GM12891 (cell line): Measurements from ENCODE around the gene LRPPRC.

ENCODE experiments used
- DNase-seq: peaks from one replicate; pipeline ENCODE4 v3.0.0; 2011; ENCODE audit warnings: low spot score; ENCODE audit not compliant: insufficient read length
- FAIRE-seq: peaks from 2 replicates; lab custom pipeline; 2011; peaks lifted over from hg19 to GRCh38; lab: Jason Lieb, UNC
- PAX5 ChIP-seq: IDR thresholded peaks from 2 replicates; pipeline ENCODE4 v1.6.1; 2011; ENCODE audit warnings: low read length, moderate library complexity, mild to moderate bottlenecking; ENCODE audit not compliant: insufficient read depth, severe bottlenecking
- POLR2A ChIP-seq: IDR thresholded peaks from 2 replicates; pipeline ENCODE4 v1.6.1; 2011; ENCODE audit warnings: low read depth, low read length, control low read depth
- POLR2AphosphoS5 ChIP-seq: IDR thresholded peaks from 2 replicates; pipeline ENCODE4 v1.6.1; 2011; ENCODE audit warnings: low read depth, low read length, control low read depth
- POU2F2 ChIP-seq: IDR thresholded peaks from 2 replicates; pipeline ENCODE4 v1.6.1; 2011; ENCODE audit warnings: low read depth, mild to moderate bottlenecking, control low read depth, low read length, moderate library complexity
- SPI1 ChIP-seq: IDR thresholded peaks from 2 replicates; pipeline ENCODE4 v1.6.1; 2011; ENCODE audit warnings: low read depth, low read length, control low read depth
- TAF1 ChIP-seq: IDR thresholded peaks from 2 replicates; pipeline ENCODE4 v1.6.1; 2011; ENCODE audit warnings: low read depth, low read length, control low read depth

The LRPPRC gene

DNA sequence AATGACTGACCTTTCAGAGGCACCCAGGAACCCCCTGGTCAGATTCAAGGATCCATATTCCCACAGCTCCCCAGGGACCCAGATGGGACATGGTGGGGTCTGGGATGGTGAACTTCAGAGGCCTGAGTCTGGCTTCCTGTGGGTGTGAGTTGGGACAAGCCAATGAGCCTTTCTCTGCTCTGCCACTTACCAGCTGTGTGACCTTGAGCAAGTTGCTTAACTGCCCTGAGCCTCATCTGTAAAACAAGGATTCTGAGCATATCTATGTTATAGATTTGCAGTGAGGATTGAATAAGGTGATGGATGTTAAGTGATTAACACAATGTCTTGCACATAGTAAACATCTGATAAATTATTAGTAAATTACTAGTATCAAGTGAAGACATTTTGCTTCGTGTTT is 150.6 kb downstream of the LRPPRC start:
- FAIRE-seq: no peak
- DNase-seq: no peak
- TF ChIP-seq SPI1 (no peak), PAX5 (no peak), TAF1 (no peak), POLR2AphosphoS5 (no peak), POLR2A (no peak), POU2F2 (no peak)

DNA sequence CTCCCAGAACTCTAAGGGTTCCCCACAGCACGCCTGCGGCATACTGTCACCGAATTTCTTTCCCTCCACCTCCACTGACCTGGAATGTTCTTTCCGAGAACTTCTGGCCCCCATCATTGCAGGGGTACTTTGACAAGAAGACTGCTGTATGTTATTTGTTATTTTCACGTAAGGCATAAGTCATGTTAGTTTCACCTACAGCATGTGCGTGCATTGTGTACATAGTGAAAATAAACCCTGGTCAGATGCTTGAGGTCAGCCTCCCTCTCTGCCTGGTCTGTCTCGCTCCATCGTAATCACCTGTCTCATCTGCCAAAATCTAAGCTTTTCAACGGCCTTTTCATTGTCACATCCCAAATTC is 152.9 kb downstream of the LRPPRC start:
- FAIRE-seq (no peak), DNase-seq (no peak)
- TF ChIP-seq PAX5 (no peak), POU2F2 (no peak), POLR2AphosphoS5 (no peak), SPI1 (no peak), TAF1 (no peak), POLR2A (no peak)

DNA sequence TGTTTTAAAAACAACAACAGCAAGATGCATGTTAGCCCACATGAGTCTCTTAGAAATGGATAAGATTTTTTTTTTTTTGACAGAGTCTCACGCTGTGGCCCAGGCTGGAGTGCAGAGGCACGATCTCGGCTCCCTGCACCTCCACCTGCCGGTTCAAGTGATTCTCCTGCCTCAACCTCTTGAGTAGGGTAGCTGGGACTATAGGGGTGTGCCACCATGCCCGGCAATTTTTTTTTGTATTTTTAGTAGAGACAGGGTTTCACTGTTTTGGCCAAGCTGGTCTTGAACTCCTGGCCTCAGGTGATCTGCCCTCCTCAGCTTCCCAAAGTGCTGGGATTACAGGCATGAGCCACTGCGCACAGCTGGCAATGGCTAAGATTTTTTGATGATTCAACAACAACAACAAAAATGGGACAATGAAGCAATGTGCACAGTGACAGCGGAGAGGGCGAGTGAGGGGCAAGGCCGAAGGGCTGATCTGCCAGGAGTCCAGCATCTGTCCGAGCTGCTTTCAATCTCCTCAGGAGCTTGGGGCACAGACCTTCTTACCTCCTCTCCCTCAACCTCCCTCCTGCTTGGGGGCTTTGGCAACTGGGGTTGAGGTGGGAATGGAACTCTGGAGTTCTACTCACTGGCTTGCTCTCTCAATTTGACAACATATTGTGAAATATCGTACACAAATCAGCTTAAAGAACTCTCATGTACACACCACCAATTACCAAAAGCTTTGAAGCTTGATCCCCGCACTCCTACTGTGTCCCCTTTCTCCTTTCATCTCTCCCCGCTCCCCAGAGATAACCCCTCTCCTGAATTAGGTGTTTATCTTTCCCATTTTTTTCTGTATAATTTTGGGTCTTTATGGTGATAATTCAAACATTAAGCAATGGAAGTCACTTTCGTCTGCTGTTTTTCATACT is 153.6 kb downstream of the LRPPRC start:
- DNase-seq: no peak
- FAIRE-seq: no peak
- TF ChIP-seq SPI1: no peak
- no peak for TF ChIP-seq POLR2AphosphoS5
- TF ChIP-seq POU2F2: no peak
- TF ChIP-seq TAF1: no peak

DNA sequence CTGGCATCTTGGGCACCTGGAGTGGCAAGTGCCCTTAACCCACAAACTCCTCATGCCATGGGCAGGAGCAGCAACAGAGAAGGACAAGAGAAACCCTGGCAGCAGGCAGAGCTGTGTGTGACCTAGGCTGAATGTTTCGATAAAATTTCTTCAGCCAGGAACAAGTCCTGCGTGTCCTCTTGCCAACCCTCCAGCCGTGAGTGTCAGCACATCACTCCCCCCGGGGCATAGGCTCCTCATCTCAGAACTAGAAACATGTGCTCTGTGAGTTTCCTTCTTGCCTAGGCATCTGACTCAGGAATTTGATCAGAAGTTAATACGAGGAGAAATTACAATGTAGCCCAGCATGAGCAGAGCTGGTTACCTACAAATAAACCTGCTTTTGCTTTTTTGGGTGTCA is 154.8 kb downstream of the LRPPRC start:
- FAIRE-seq (no peak), DNase-seq (no peak)
- TF ChIP-seq POU2F2 (no peak), POLR2A (no peak), POLR2AphosphoS5 (no peak), PAX5 (no peak), TAF1 (no peak), SPI1 (no peak)

DNA sequence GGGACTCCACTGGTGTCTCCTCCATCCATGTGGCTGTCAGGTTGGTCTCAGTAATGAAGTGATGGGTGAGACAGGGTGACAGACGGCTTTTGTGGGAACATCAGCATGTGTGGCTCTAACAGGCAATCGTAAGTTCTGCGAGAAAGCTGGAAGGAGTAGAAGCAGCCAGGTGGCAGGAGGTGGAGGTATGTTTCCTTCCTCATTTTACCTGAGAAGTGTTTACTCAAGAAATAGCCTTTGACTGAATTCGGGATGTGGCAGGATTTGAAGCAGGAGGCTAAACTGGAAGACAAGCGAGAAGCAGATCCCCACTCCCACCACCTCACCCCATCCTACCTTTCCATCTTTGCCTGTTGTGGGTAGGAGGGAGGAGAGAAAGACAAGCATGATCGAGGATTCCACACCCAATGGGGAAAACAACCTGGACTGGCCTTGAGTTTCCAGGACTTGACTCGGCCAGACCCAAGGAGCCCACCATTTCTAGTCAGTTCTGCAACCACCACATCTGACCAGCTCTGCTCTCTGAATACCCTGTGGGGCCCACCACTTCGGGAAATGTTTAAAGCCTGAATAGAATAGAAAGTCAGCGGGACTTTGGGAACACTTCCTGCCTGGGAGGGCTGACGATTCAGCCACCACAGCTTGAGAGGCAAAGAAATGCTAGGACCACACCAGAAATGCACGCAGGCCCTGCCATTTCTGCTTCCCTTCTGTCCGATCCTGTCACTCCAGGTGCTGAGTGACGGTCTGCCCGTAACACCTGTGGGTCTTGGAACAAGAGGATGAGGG is 155.8 kb downstream of the LRPPRC start:
- no peak for DNase-seq
- TF ChIP-seq SPI1 (no peak), POU2F2 (no peak), PAX5 (no peak), POLR2A (no peak), POLR2AphosphoS5 (no peak), TAF1 (no peak)
- no peak for FAIRE-seq

DNA sequence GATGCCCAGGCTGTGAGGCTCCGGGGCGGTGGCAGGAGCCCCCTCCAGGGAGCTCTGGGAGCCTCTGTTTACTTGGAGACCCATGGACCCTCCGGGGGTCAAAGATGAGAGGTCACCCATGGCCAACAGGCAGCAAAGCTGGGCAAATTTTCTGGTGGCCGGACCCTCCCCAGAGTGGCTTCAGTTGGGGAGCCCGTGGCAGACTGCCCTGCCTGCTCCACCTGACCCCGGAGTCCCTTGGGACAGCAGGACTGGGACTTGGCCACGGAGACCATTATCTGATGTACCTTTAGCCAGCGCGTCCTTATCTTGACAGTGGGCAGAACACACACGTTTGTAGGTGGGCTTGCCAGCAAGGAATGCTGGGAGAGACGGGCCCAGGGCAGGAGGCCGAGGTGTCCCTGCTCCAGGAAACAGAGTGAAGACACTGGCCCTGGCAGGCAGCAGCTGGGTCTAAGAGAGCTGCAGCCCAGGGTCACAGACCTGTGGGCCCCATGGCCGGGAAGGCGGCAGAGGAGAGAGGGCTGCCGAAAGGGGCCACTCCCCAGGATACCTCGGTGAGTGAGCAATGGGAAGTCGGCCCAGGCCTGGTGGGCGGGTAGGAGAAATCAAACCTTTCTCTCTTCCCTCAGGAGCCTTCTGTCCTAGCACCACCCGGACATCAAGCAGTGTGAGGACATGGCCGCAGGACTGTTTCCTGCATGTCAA is 157.1 kb downstream of the LRPPRC start, which contains the start of the genes ABCG5 and ABCG8:
Gene ABCG5, minus strand, starts transcription at position 280 of the 708 bp plus-strand sequence. Its CDS starts 160 bp downstream, at position 120.
Gene ABCG8, plus strand, starts transcription at position 412 of the 708 bp plus-strand sequence. Its CDS starts 83 bp downstream, at position 495.
- no peak for FAIRE-seq
- DNase-seq: no peak
- no peak for TF ChIP-seq PAX5
- TF ChIP-seq SPI1: no peak
- no peak for TF ChIP-seq POLR2A
- TF ChIP-seq POLR2AphosphoS5: no peak
- no peak for TF ChIP-seq TAF1
- TF ChIP-seq POU2F2: no peak

DNA sequence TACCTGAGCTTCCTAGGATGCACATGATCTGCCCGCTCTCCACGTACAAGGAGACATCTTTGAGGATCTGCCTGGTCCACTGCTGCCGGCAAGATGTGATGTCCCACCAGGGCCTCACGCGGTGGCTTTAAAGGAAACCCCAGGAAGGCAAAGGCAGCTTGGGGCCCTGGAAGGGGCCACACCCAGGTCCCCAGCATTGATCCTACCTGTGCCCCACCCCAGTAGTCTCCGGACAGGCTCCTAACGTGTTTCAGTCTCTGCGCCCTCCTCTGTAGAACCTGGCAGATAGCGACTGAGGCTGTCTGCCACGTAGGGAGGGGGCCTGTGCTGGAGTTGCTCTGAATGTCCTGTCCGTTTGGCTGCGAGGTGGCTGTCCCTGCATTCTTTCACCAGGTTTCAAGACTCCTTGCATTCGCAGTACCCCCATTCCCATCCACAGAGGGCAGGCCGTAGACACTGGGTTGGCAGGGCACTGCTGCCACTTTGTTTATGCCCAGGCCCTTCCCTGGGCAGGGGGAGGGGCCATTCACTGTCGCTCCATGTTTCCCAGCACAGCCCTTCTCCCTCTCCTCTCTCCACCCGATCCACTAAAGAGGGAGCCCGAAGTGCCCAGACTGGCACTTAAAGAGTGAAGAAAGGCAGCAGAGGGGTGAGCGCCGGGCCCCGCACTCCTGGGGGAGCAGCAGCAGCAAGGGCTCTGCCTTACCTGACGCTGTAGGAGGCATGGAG is 157.8 kb downstream of the LRPPRC start:
- FAIRE-seq: no peak
- TF ChIP-seq POLR2AphosphoS5 (no peak), PAX5 (no peak), POLR2A (no peak), SPI1 (no peak), TAF1 (no peak), POU2F2 (no peak)
- DNase-seq: no peak

DNA sequence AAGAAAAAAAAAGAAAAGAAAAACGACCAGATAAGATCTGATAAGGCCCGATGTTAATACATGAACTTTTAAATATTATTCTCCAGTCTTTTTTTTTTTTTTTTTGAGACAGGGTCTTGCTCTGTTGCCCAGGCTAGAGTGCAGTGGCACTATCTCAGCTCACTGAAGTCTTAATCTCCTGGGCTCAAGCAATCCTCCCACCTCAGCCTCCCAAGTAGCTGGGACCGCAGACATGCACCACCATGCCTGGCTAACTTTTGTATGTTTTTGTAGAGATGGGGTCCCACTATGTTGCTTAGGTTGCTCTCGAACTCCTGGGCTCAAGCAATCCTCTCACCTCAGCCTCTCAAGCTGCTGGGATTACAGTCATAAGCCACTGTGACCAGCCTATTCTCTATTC is 158.8 kb downstream of the LRPPRC start:
- DNase-seq: no peak
- FAIRE-seq: no peak
- TF ChIP-seq POLR2A: no peak
